Natural killer cell (primary cell): ENCODE data around the gene AUTS2. TPM values are rescaled to one million over a fixed set of nuclear protein-coding genes. Genes with fewer than 3 reads are reported as not detected.

Experiments used
- ATAC-seq, 3 donors: fragments of 150-1000 bp in 2 of 3; fragments of 200-7000 bp in 1 of 3; cut with Tn5 transposase; 1 replicate in 1 of 3; 2 replicates in 2 of 3; pipeline ENCODE4 v1.10.0; 2021; ENCODE audit warnings: mild to moderate bottlenecking in 2 of 3, moderate library complexity in 2 of 3
- DNase-seq, 2 donors: peaks; one replicate each; pipeline versions ENCODE4 v3.0.0 to v3.0.0-alpha.2; 2013 to 2021; ENCODE audit warnings: mixed read lengths in 1 of 2
- H3K27ac ChIP-seq: one replicate; pipeline ENCODE4 v1.5.1; 2013; ENCODE audit warnings: mild to moderate bottlenecking, low read length
- H3K27me3 ChIP-seq: one replicate; pipeline ENCODE4 v1.6.1; 2013; ENCODE audit warnings: low read length; ENCODE audit not compliant: control insufficient read depth, insufficient read depth
- H3K36me3 ChIP-seq: one replicate; pipeline ENCODE4 v1.6.1; 2013; ENCODE audit warnings: low read length; ENCODE audit not compliant: control insufficient read depth, insufficient read depth
- H3K4me1 ChIP-seq: one replicate; pipeline ENCODE4 v1.6.1; 2013; ENCODE audit warnings: low read length; ENCODE audit not compliant: control insufficient read depth, insufficient read depth
- H3K4me3 ChIP-seq: one replicate; pipeline ENCODE4 v1.5.1; 2013; ENCODE audit warnings: low read length
- H3K9me3 ChIP-seq: one replicate; pipeline ENCODE4 v1.6.1; 2013; ENCODE audit warnings: low read length; ENCODE audit not compliant: control insufficient read depth, insufficient read depth
- H3K27ac Mint-ChIP-seq, 2 donors: one replicate each; pipeline ENCODE4 v1.8.0; 2022; ENCODE audit warnings: mild to moderate bottlenecking in 2 of 2, mixed read lengths in 2 of 2, moderate library complexity in 1 of 2
- H3K27me3 Mint-ChIP-seq, 2 donors: one replicate each; pipeline ENCODE4 v1.8.0; 2022; ENCODE audit warnings: low read depth in 2 of 2, mixed read lengths in 2 of 2
- H3K36me3 Mint-ChIP-seq: one replicate; pipeline ENCODE4 v1.8.0; 2022; ENCODE audit warnings: mixed read lengths
- H3K4me1 Mint-ChIP-seq, 2 donors: one replicate each; pipeline ENCODE4 v1.8.0; 2022; ENCODE audit warnings: mixed read lengths in 2 of 2
- H3K4me3 Mint-ChIP-seq: one replicate; pipeline ENCODE4 v1.8.0; 2022; ENCODE audit warnings: mild to moderate bottlenecking, moderate library complexity, mixed read lengths
- H3K9me3 Mint-ChIP-seq, 2 donors: one replicate each; pipeline ENCODE4 v1.8.0; 2022; ENCODE audit warnings: mixed read lengths in 2 of 2
- WGBS: methylation state at CpG from one replicate; pipeline ENCODE4 v1.1.7; 2013; ENCODE audit warnings: missing lambda C conversion rate; ENCODE audit not compliant: insufficient coverage; 5-methylcytosine and 5-hydroxymethylcytosine counted together
- intact Hi-C: fragments of 100-400 bp; cut with micrococcal nuclease; formaldehyde crosslinking; loops from one replicate; pipeline ENCODE4 v1.14.2; 2022
- total RNA-seq, 4 donors: library from RNA; stranded (reverse); fragments of 120-200 nt in 1 of 4; gene quantifications; one replicate each; pipeline versions ENCODE4 v1.2.3 to v1.2.4, GENCODE V29; 2013 to 2022
- TF ChIP-seq, protein P1 (sequence below): fragments of 200-600 bp; IDR thresholded peaks from one replicate; pipeline ENCODE4 v1.8.0; 2022; ENCODE audit warnings: antibody characterized with exemption

The AUTS2 gene
- total RNA-seq, 3 donors from 2014 or later (not counting 1 experiment from before 2014, with no cell fraction given), result 147 to 197 (median 155) TPM

GRCh38 chr7:70154521-70155180, 556.4 kb downstream of the AUTS2 start:
- intact Hi-C loops, result no loop called here
- Mint-ChIP-seq H3K9me3 (peaks cover 3% of the 10 kb centered on the region in 2 donors), H3K27ac (no peak overlapping the region), H3K36me3 (peaks cover 8% of the 10 kb centered on the region), H3K27me3 (peaks cover 0 to 4% of the 10 kb centered on the region in 2 donors), H3K4me1 (peaks cover 5% of the 10 kb centered on the region in 2 donors), H3K4me3 (no peak overlapping the region)
- Histone ChIP-seq H3K36me3 (no peaks in the 10 kb centered on the region), H3K9me3 (no peaks in the 10 kb centered on the region), H3K27me3 (no peaks in the 10 kb centered on the region), H3K4me1 (no peaks in the 10 kb centered on the region), H3K27ac (no peak overlapping the region), H3K4me3 (no peak overlapping the region)
- ATAC-seq, result no peak
- TF ChIP-seq, protein P1, sequence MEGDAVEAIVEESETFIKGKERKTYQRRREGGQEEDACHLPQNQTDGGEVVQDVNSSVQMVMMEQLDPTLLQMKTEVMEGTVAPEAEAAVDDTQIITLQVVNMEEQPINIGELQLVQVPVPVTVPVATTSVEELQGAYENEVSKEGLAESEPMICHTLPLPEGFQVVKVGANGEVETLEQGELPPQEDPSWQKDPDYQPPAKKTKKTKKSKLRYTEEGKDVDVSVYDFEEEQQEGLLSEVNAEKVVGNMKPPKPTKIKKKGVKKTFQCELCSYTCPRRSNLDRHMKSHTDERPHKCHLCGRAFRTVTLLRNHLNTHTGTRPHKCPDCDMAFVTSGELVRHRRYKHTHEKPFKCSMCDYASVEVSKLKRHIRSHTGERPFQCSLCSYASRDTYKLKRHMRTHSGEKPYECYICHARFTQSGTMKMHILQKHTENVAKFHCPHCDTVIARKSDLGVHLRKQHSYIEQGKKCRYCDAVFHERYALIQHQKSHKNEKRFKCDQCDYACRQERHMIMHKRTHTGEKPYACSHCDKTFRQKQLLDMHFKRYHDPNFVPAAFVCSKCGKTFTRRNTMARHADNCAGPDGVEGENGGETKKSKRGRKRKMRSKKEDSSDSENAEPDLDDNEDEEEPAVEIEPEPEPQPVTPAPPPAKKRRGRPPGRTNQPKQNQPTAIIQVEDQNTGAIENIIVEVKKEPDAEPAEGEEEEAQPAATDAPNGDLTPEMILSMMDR, result no peak
- 85% methylated on average over 3 of the region's 3 CpGs for WGBS
- DNase-seq, result no peak

DNA sequence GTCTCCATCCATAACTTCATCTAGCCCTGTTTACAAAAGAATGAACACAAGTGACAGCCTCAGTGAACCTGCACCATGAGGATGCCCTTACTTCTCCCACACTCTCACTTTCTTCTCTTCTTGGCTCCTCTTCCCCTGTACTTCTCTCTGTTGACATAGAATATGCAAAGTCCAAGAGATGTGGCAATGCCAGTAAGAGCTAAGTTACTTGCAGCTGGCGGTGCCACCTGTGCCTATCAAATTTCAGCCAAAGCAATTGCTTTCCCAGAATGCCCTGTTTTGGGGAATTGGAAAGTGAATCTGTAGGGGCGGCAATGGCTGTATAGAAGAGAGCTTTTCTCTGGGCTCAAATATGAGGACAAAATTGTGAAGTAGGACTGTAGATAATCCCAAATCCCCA, 557.8 kb downstream of the AUTS2 start:
- WGBS, result 92% methylated on average over 1 of the region's 2 CpGs
- Mint-ChIP-seq H3K4me3 (no peak overlapping the region), H3K27ac (no peak overlapping the region)

DNA sequence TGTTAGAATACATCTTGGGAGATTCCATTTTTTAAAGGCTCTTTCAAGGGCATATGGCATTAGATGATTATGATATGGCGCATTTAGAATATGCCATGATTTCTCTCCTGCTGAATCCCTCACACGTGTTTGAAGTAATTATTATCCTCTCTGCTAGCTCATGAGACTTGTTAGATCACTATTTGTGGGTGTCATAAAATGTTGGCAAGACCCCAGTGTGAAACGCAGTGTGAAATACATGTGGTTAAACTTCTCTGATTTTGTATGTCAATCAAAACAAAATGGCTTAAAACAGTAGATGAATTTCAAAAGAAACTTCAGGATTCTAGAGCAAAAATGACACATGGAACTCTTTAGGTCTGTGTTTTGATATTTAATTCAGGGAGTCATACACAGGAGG, 560.8 kb downstream of the AUTS2 start:
- no peak overlapping the region for H3K27ac Mint-ChIP-seq
- WGBS, result 62% methylated on average over 3 of the region's 3 CpGs
- intact Hi-C loops, result no loop called here

More for the DNA sequence above, 557.8 kb downstream of the AUTS2 start:
- Mint-ChIP-seq H3K9me3 (peaks cover 3% of the 10 kb centered on the region in 2 donors), H3K4me1 (peaks cover 5% of the 10 kb centered on the region in 2 donors), H3K36me3 (peaks cover 8% of the 10 kb centered on the region), H3K27me3 (peaks cover 0 to 4% of the 10 kb centered on the region in 2 donors)
- intact Hi-C loops, result no loop called here
- H3K36me3 ChIP-seq, result no peaks in the 10 kb centered on the region
- no peak overlapping the region for H3K4me3 ChIP-seq
- H3K27me3 ChIP-seq, result no peaks in the 10 kb centered on the region
- no peaks in the 10 kb centered on the region for H3K9me3 ChIP-seq
- TF ChIP-seq, protein P1, result no peak
- DNase-seq, result no peak
- H3K4me1 ChIP-seq, result no peaks in the 10 kb centered on the region
- no peak for ATAC-seq
- H3K27ac ChIP-seq, result no peak overlapping the region

More for the DNA sequence above, 560.8 kb downstream of the AUTS2 start:
- Mint-ChIP-seq H3K9me3 (no peaks in the 10 kb centered on the region), H3K4me3 (no peak overlapping the region), H3K36me3 (no peaks in the 10 kb centered on the region), H3K4me1 (peaks cover 5% of the 10 kb centered on the region in 2 donors), H3K27me3 (peaks cover 0 to 4% of the 10 kb centered on the region in 2 donors)
- TF ChIP-seq, protein P1, result no peak
- Histone ChIP-seq H3K4me1 (no peaks in the 10 kb centered on the region), H3K4me3 (no peak overlapping the region), H3K27me3 (no peaks in the 10 kb centered on the region), H3K27ac (no peak overlapping the region), H3K9me3 (no peaks in the 10 kb centered on the region), H3K36me3 (no peaks in the 10 kb centered on the region)
- DNase-seq (no peak), ATAC-seq (no peak)
